Activated CD4-positive, alpha-beta T cell treated with anti-CD3 and anti-CD28 coated beads, Interleukin-2, Interleukin-4, amounts not matched to agents 100 ng/mL and 50 ng/mL, durations not matched to agents 16 hours and 8 hours (primary cell): ENCODE results near the gene ZNF835.
A peak's percentile ranks its signal among the peaks of the same experiment; 100 is the strongest.

Experiments used
- DNase-seq: peaks from one replicate; pipeline ENCODE4 v3.0.0-alpha.2; 2020; ENCODE audit warnings: low spot score

Gene ZNF835

DNA sequence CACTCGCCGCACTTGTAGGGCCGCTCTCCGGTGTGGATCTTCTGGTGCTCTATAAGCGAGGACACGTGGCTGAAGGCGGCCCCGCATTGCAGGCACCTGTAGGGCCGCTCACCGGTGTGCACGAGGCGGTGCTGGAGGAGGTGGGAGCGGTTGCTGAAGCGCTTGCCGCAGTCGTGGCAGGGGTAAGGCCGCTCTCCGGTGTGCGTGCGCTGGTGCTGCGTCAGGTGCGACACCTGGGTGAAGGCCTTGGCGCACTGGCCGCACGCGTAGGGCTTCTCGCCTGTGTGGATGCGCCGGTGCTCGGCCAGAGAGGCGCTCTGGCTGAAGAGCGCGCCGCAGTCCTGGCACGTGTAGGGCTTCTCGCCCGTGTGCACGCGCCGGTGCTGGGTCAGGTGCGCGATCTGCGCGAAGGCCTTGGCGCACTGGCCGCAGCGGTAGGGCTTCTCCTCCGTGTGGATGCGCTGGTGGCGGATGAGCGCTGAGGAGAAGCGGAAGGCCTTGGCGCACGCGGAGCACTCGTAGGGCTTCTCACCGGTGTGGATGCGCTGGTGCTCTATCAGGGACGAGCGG lies 7.5 kb downstream of the ZNF835 start:
- no peak for DNase-seq

DNA sequence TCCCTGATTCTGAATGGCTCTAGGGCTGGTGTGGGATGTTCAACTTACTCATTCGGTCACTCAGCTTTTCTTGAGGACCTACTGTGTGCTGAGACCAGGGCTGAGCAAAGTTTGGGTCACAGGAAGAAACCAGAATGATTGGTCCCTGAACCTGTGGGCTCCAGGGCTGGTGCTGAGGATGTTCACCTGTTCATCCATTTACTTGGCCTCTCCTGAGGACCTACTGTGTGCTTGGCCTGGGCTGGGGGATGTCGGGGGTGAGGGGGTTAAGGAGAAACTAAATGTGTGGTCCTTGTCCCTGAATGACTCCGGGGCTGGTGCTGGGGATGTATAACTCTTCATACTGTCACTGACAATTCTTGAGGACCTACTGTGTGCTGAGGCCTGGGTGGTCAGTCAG lies 10.3 kb downstream of the ZNF835 start:
- no peak for DNase-seq

DNA sequence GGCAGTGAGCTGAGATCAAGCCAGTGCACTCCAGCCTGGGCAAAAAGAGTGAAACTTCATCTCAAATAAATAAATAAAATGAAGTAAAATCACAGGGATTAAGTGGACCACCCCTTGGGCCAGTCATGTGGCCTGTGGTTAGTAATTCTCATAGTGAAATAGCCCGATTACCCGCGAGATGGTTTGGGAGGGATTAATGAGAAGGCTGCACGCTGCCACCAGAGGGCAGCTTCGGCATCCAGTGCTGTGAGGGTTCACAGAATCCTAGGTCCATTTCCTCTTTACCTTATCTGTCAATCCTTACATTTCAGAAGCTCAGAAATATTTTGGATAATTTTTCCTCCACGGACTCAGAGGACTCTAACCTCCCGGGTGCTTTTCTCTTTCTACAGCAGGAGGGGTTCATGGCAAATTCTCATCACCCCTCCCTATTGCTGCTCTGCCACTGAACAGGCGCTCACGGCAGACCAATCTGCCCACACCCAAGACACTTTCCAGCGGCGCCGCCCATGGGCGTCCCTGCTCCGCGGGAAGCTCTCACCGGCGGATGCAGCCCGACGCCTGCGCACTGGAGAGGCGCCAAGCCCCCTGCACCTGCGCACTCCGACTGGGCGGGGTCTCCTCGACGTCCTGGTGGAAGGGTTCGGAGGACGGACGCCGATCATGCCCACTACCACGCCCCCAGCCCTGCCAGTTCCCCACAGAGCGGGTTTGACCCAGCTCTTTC lies 11.0 kb downstream of the ZNF835 start:
- DNase-seq = no peak

DNA sequence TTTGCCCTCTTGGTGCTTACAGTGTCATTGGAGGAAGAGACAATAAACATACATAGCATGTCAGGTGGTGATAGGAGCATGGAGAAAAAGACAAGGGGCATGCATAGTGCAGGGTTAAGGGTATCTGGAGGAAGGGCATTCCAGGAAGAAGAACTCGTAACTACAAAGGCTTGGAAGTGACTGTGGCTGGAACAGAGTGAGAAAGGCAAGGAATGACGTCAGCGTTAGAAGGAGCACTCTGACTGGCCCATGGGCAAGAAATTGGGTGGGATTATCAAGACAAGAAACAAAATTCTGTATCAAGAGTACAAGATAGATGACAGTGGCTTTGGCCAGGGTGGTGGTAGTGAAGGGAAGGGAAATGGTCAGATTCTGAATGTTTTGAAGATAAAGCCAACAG lies 17.4 kb downstream of the ZNF835 start:
- no peak for DNase-seq

DNA sequence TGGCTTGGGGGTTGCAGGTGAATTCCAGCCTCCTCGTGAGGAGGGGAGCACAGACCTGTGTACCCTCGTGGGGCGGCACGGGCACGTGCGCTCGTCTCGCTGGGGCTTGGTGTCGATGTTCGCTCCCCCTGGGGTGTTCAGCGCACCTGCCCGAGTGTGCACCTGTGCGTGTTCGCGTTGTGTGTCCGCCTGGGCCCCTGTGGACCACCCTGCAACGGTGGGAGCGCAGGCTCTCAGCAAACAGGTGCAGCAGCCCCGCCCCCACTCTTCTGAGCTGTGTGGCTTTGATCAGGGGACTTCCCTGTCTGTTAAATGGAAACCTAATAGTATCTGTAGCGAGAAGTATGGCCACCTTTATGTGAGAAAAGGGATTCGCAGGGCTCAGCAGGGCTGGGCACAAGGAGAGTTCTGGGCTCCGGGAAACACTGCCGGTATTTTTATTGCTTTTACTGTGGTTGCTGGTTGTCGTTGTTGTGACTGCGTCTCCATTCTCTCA lies 28.0 kb downstream of the ZNF835 start:
- DNase-seq = no peak

DNA sequence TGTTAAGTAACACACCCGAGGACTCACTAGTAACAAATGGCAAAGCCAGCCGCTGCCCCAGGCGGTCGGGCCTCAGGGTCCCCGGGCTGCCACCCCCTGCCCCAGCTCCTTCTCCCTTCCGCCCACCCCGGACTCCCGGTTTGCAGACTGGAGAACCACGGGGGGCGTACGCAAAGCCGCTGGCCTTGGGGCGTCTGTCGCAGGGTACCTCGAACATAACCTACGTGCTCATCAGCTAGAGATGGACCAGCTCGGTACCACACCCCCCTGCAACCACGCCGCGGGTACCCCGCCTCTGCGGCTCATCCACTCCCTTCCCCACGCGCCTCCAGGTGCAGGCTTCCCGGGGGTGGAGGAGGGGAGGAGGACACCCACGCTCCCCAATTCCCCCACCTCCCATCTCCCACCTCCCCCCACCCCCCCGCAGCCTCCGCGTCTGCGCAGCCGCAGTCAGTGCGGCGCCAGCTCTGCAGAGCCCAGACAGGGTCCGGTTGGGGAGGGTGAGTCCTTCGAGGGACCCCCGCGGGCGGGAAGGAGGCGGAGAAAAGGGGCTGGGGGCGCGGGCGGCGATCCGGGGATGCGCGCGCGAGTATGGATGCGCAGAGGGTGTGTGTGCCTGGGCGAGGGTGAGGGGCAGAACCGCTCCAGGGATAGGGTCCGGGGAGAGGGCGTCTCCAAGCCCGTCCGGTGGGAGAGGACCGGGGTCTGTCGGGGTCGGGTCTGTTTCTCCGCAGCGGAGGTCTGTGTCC lies 28.7 kb downstream of the ZNF835 start, which contains the start of gene SMIM17:
Gene SMIM17 (plus strand): TSS at position 449 of the 749 bp plus-strand sequence. CDS start 2,509 bp downstream, outside the sequence.
- no peak for DNase-seq

DNA sequence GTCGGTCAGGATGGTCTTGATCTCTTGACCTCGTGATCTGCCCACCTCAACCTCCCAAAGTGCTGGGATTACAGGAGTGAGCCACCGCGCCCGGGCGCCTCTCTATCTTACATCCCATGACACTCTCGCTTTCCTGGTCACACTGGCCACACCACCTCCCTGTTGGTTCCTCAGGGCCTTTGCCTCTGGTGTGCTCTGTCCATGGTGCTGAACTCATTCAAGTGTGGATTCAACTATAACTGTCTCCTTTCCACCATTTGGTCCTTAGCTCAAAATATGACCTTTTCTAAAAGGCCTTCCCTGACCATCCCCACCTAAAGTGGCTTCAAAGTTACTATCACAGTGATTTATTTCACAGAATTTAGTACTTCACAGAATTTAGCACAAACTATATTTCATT lies 32.3 kb downstream of the ZNF835 start:
- DNase-seq = no peak

DNA sequence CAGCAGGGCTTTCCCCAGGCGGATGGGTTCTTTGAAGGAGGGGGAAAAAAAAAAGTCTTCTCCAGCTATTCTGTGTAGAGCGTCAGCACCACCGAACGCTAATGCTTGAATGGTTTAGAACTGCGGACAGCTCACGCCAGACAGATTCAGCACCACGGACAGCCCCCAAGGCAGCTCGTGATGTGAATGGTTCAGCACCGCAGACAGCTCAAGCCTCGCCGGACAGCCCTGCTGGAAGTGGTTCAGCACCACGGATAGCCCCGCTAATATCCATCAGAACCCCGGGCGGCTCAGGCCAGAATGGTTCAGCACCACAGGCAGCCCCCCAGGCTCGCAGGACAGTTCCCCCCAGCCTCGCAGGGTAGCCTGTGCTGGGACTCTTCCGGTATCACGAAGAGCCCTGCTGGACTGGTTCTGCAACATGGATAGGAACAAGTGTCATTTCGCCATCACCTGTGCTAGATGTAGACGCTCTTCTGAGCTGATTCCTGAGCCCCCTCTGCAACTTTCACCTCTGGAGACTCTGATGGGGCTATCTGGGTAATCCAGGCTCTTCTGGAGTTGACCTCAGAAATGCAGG lies 33.5 kb downstream of the ZNF835 start:
- peak; percentile 32 for DNase-seq

DNA sequence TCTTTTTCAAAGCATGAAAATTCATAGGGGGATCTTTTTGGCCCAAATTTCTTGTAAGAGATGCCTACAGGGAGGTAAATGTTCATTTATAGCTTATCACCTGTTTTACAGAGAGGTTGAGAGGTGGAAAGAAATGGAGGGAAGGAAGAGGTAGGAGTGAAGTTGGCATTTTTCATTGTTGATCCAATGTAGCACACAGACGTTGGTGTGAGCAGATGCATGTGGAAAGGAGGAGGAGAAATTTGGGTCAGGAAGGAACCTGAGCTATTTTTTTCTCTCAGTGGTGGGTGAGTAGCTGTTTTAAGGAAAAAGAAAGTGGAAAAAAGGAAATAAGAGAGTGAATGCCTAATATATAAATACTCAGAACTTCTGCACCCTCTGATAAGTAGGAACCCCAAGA lies 38.5 kb downstream of the ZNF835 start:
- DNase-seq = no peak

DNA sequence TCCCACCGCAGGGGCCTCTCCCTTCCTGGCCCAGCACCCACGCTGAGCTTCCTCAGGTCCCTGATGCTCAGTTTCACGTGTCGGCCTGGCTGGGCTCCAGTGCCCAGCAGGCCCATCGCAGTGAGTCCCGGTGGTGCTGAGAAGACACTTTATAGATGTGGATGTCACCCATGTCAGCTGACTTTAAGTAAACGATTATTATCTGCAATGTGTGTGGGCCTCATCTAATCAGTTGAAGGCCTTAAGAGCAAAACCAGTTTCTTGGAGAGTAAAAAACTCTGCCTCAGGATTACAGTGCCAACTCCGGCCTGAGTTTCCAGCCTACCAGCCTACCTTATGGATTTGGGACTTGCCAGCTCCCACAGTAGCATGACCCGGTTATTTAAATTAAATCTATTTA lies 45.8 kb downstream of the ZNF835 start:
- DNase-seq = no peak

DNA sequence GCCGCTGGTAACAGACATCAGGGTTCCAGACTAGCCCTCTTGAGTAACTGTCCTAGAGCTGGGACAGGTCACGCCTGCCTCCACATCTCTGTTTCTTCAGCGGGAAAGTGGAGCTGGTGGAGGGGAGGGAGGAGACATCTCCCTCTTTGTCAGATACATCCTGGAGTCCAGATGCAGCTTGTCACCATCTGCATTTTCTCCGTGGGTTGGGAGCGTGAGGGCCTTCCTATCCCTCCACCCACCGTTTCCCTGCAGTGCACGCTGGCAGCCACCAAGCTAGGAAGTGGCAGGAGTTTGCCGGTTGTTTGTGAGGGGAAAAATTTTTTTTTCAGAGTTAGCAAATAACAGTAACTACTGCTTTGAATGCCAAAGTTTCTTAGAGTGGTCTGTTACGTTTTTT lies 48.6 kb downstream of the ZNF835 start:
- DNase-seq = no peak

DNA sequence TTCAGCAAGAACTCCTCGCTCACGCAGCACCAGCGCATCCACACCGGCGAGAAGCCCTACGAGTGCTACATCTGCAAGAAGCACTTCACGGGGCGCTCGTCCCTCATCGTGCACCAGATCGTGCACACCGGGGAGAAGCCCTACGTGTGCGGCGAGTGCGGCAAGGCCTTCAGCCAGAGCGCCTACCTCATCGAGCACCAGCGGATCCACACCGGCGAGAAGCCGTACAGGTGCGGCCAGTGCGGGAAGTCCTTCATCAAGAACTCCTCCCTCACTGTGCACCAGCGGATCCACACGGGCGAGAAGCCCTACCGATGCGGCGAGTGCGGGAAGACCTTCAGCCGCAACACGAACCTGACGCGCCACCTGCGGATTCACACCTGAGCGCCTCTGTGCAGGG lies 49.2 kb downstream of the ZNF835 start:
- no peak for DNase-seq

DNA sequence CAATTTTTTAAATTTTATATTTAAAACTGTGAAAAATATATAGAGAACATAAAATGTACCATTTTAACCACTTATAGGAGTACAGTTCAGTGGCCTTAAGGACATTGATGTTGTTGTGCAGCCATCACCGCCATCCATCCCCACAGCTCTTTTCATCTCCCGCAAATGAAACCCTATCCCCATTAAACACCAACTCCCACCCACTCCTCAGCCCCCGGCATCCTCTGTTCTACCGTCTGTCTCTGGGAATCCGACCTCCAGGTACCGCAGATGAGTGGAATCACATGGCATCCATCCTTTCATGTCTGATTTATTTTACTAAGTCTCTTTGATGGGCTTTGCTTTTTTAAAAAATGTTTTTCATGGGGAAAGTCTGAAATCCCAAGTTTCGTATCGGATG lies 52.4 kb downstream of the ZNF835 start:
- DNase-seq = no peak

DNA sequence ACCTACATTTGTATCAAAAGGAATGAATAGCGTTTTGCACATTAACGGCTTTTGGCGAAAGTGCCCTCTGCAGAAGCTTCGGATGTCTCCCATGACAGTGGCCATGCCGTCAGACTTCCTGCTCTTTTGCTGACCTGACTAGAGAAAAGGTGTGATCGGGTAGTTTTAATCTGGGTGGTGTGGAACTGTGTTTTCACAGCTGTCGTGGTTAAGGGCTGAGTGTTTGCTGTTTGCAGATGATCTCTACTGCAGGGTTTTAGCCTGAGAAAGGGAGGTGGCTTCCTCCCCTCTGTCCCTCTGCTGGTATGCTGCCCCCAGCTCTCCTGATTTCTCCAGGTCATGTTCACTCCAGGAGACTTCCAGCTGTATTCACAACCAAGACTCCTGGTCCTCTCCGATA lies 54.0 kb downstream of the ZNF835 start:
- DNase-seq = no peak

DNA sequence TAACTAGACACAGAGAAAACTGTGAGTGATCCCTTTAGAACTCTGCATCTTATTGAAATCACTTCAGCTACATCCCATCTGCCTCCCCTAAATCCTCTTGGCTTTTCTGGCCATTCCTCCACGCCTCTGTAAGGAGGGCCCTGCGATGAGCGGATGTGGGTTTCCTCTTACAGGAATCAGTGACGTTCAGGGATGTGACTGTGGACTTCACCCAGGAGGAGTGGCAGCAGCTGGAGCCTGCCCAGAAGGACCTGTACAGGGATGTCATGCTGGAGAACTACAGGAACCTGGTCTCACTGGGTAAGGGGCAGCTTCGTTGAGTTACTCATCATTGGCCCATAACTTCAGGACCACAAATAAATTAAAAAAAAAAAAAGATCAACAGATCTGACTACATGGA lies 57.9 kb downstream of the ZNF835 start:
- no peak for DNase-seq

DNA sequence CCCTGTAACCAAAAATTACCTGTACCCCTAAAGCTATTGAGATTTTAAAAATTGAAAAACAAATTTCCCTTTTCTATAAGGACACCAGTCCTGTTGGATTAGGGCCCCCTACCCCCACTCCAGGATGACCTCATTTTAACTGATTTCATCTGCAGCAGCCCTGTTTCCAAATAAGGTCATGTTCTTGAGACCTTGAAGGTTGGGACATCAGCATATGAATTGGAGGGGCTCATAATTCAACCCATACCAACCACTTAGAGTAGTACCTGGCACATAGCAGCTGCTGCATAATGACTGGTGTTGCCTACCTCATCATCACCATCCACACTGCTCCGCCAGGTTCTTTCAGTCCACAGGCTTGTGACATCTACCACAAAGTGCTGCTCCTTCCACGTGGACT lies 58.8 kb downstream of the ZNF835 start:
- no peak for DNase-seq
